SK-N-MC (cell line): ENCODE data around the gene TMEM132D.

Source experiments
- EZH2 ChIP-seq: fragments of 200-600 bp; sonication (generic); IDR thresholded peaks from one replicate; pipeline ENCODE4 v1.6.1; 2017; ENCODE audit warnings: antibody characterized with exemption
- POLR2AphosphoS5 ChIP-seq: IDR thresholded peaks from 2 replicates; pipeline ENCODE4 v1.6.1; 2012; ENCODE audit warnings: mild to moderate bottlenecking, low read depth, low read length, borderline replicate concordance

DNA sequence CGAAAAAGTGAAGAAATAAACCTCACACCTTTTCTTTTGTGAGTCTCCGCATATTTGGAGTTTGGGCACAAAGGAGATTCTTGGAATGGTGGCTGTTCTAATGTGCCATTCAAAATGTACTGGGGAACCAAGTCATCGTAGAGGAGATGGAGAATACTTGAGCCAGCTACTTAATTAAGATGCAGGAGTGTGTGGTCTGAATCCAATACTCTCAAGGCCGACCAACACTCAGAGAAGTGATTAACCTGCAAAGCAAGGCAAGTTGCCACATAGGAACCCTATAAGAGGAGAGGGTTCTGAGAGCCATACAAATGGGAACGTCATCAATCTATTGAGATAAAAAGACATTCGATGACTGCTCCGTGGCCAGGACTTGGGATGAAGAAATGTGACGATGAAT lies 603.8 kb downstream of the TMEM132D start:
- TF ChIP-seq EZH2, result no peak
- TF ChIP-seq POLR2AphosphoS5, result no peak
